ENCODE measurements around the gene ADAMTS12.

ADAMTS12 gene

DNA sequence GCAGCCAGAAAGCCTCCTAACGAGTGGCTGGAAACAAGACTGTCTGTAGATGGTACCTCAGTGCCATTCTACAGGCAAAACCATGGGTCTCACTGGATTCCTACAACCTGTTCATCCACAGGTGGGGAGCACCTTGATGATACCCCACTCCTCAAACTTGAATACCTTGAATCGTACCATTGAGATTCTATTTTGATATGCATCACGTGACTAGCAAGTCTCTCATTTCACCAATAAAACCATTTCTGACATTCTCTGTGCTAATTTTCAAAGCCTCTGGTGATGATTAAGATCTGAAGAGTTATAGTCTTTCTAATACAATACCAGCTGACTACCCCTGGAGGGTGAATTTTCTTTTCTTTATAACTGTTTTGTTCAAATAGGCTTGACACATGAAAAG is 188.9 kb downstream of the ADAMTS12 start:
- DNase-seq: no peak

DNA sequence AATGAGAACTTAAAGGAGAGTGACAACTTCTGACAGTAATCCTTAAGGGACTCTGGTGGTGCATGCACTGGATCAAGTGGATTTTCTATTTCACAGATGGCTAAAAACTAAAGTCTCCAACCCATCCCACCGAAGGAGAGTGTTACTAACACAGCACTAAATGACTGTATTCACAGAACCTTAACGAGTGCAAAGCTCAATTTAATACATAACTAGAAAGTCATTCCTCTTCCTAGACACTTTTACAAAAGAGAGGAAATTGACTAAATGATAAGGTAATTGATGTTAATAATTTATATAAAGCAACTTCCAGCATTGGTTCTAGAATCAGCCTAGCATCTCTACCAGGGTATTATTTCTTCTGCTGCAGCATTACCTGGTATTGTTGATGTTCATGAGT is 189.8 kb downstream of the ADAMTS12 start:
- no peak for DNase-seq

DNA sequence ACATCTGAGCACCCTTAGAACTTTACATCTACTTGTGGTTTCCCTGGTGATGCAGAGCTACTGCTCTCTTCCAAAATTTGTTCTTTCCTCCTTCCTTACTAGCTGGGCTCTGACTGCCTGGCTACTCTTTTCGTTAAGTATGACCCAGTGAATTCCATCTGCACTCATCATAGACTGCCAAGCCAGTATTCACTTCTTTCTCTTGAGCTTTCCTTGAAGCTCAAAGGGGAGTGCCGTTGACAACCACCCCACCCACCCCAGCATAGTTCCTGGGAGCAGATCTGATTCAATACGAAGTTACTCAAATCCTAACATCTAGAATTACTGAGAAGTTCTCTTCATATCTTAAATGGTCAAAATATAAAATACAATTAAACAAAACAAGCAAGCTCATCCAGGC is 190.5 kb downstream of the ADAMTS12 start:
- no peak for DNase-seq

GRCh38 chr5:33696411-33696810 is 195.4 kb downstream of the ADAMTS12 start:
- DNase-seq: no peak

DNA sequence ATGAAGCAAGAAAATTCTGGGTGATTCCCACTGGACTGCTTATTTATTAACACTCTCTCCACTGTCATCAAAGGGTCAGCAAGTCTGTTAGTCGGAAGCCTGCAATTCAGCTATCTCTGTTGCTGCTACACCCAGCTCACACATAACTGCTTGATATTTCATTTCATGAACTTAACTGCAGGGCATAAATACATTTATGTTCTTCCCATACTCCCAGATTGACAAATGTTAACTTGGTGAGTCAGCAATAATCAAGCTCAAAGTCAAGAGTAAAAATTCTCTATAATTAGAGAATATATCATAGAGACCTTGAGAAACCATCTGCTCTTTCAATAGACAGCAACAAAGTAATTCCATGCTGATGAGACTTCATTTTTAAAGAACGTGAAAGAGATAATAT is 198.8 kb downstream of the ADAMTS12 start:
- no peak for DNase-seq

- DNase-seq: no peak
Measured at GRCh38 chr5:33691856-33692255, 199.9 kb downstream of the ADAMTS12 start.

GRCh38 chr5:33690374-33691135 is 201.2 kb downstream of the ADAMTS12 start:
- DNase-seq: no peak

GRCh38 chr5:33688526-33688925 is 203.3 kb downstream of the ADAMTS12 start:
- no peak for DNase-seq

GRCh38 chr5:33688066-33688465 is 203.7 kb downstream of the ADAMTS12 start:
- DNase-seq: no peak

GRCh38 chr5:33685873-33686755 is 205.7 kb downstream of the ADAMTS12 start:
- no peak for DNase-seq

GRCh38 chr5:33684496-33685159 is 207.2 kb downstream of the ADAMTS12 start:
- DNase-seq: no peak

DNA sequence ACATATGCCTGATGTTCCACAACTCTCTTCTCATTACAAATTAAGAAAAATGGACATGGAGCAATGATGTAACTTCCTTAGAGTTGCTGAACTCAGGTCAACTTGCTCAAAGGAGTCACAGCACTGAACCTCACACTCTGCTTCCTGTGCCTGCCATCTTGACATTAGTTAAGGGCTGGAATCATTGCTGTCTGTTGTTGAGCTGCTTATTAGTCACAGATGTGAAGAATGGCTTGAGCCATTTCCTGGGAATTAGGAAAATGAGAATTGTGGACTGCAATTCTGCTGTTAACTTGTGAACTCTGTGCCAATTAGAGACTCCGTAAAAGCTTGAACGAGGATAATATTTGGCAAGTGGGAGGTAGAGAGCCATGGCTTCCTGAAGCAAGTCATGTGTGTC is 212.0 kb downstream of the ADAMTS12 start:
- DNase-seq: no peak

GRCh38 chr5:33675958-33676464 is 215.8 kb downstream of the ADAMTS12 start:
- peak in 1 of 2 donors; percentile 45 for DNase-seq

GRCh38 chr5:33671700-33672291 is 220.0 kb downstream of the ADAMTS12 start:
- no peak for DNase-seq

GRCh38 chr5:33662722-33663427 is 228.9 kb downstream of the ADAMTS12 start:
- DNase-seq: no peak

DNA sequence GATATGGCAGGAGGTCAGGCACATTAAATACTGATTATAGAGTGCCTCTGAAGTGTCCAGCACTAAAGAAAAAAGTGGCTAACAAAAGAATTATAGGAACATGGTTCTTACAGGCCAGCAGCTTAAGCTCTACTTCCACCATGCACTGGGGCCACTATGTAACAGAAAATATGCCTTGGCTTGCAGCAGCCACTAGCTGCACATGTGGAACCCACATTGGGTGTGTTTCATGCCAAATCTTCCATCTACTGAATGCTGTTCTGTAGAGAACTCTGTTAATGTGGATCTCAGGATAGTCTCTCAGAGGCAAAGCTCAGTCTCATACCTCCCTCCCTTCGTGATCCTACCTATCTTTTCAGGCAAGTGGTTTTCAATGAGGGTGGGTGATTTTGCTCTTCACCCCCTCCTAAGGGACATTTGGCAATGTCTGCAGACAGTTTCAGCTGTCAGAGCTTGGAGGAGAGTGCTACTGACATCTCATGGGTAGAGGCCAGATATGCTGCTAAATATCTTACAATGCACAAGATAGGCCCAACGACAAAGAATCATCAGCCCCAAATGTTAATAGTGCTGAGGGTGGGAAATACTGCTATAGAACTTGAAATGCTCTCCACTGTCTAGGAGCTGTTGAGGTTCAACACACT is 232.1 kb downstream of the ADAMTS12 start:
- no peak for DNase-seq

DNA sequence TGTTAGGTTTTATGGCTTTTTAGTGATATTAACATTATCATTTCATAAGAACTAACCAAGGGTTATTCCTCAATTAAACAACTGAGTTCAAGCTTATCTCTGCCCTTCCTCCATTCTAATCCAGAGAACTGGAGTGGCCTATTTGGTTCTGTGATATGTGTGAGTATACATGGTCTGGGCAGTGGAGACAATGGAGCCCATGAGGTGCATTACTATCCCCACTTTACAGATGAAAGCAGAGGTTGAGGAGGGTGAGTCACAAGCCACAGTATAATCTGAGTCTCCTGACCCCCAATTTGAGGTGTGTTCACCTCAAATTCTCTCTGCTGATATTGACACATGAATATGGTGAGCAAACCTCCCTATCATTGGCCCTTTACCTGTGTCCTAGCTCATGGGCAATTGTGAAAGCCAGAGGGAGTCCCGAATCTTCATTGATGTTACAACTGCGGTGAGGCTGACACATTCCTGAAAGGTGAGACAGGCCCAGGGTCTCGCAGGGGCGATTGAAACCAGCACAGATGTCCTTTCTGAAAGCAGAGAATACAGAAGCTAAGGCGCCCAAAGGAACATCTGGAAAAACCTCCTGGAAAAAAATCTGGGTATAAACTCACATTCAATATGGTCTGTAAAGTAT is 233.9 kb downstream of the ADAMTS12 start:
- DNase-seq: no peak

- DNase-seq: no peak
Measured at GRCh38 chr5:33657176-33657575, 234.6 kb downstream of the ADAMTS12 start.

DNA sequence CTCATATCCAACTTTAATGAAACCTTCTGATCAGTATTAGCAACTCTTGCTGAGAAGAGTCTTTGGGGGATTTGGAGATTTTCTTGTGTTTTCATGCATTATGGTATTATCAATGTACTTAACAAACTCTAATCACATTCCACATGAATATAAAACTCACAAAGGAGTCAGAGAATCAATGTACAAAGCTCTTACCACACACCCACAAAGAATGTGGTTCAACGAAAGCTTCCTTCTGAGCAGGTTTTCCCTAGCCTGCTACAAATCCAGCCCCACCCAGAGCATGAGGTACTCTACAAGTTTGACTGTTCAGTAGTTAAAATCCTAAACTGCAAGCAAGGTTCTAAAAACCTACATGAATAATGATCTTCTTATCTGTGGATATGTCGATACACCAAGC is 240.9 kb downstream of the ADAMTS12 start:
- DNase-seq: no peak

DNA sequence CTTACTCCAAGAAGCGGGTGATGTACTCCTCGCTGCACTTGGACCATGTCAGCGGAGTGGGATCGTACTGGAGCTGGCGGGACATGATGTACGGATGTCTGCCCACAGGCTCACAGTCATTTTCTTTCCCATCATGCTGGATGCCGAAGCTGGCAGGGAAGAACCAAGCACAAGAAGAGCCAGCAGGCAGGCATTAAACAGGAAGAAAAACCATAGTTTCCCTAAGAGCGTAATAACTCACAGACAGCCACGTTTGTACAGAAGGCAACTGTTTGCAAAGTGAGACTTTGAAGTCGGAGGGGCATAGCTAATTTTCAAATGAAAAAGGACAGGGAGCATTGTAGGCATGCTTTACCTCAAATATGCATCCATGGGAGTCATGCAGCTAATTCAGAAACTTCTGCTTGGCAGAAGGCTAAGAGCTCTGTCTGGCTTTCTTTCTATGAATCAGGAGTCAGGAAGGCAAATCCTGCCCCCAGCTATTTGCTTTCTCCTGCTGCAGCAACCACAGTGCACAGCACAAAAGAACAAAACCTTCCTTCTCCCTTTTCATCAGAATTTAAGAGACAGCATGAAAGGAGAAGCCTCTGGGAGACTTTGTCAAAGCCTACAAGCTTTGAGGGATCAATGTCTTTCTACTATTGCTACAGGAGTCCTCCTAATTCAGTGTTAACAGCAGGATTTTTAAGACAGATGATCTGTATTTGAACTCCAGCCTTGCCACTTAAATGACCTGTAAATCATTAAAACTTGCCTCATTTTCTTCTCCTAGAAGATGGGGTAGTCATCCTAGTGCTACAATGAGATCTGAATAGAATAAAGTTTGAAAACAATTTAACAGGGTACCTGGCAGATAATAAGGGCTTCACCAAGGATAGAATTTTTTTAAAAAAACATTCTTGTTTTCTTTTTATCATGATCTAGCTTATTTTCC is 242.0 kb downstream of the ADAMTS12 start:
- DNase-seq: no peak

Measured in inflammatory macrophage (primary cell).